ENCODE measurements around the gene RCAN2. TPM values are rescaled to one million over a fixed set of nuclear protein-coding genes. Genes with fewer than 3 reads are reported as not detected.
A peak's percentile ranks its signal among the peaks of the same experiment; 100 is the strongest.

Gene RCAN2
- total and polyA plus RNA-seq, 9 of the 15 experiments (the other 6 are each of a cell fraction or from before 2014, with no cell fraction given): 0.04 TPM; not detected in 8

GRCh38 chr6:46267515-46267914 is 223.7 kb downstream of the RCAN2 start:
- FAIRE-seq (no peak), DNase-seq (ENCODE audit: extremely low read depth in 1 of 4, low spot score in 3 of 4) (no peak), ATAC-seq (no peak)
- ChIA-PET POLR2A (no interaction called here), CTCF (ENCODE audit: low intra/inter-chr PET ratio) (no interaction called here)
- Histone ChIP-seq H3K27me3 (ENCODE audit: control insufficient read depth in 2 of 2, insufficient read depth in 2 of 2, low read length in 2 of 2) (no peaks in the 10 kb centered on the region), H3K36me3 (ENCODE audit: control insufficient read depth, insufficient read depth, low read length) (no peaks in the 10 kb centered on the region), H3K9me3 (replicated peaks; ENCODE audit: control insufficient read depth, insufficient read depth, low read depth, low read length) (no peaks in the 10 kb centered on the region), H3K9me1 (ENCODE audit: control insufficient read depth, insufficient read depth, low read length) (no peaks in the 10 kb centered on the region), H3K9ac (ENCODE audit: insufficient read depth in 1 of 2, low read depth in 2 of 2, low read length in 2 of 2) (no peak overlapping the region), H3K4me3 (no peak overlapping the region), H3K4me2 (ENCODE audit: insufficient read depth, low read length) (no peak overlapping the region), H2AFZ (ENCODE audit: low read depth, low read length) (no peak overlapping the region), H3K79me2 (ENCODE audit: control insufficient read depth, insufficient read depth, low read length) (no peaks in the 10 kb centered on the region), H3K4me1 (replicated peaks in 1 of 2; ENCODE audit: control insufficient read depth in 2 of 2, insufficient read depth in 2 of 2, low read length in 2 of 2) (no peaks in the 10 kb centered on the region), H3K27ac (ENCODE audit: extremely low read depth, low read depth, low read length) (no peak overlapping the region), H4K20me1 (replicated peaks; ENCODE audit: control insufficient read depth, insufficient read depth, low read length) (no peaks in the 10 kb centered on the region)
- 0% methylated on average over 3 of the region's 3 CpGs for WGBS (ENCODE audit: insufficient coverage, low coverage, missing lambda C conversion rate)
- TF ChIP-seq TFE3 (CRISPR knock-in tag; IDR thresholded peaks at IDR 0.05): no peak
- TF ChIP-seq NR1H2 (CRISPR knock-in tag; IDR thresholded peaks at IDR 0.05): no peak
- TF ChIP-seq ZNF197 (CRISPR knock-in tag; IDR thresholded peaks at IDR 0.05; ENCODE audit: low read depth): no peak
- no peak for TF ChIP-seq STAT5B (CRISPR knock-in tag; IDR thresholded peaks at IDR 0.05)
- no peak for TF ChIP-seq MAFF (IDR thresholded peaks at IDR 0.05; ENCODE audit: low read length)
- TF ChIP-seq CBX1 (IDR thresholded peaks at IDR 0.05; ENCODE audit: low read depth): no peak
- no peak for TF ChIP-seq U2AF2 (optimal IDR thresholded peaks at IDR 0.05; ENCODE audit: low read depth, low read length)
- 0 out of 2 replicates have a peak, but pooled peaks have one; percentile 10 for TF ChIP-seq MAFG (tag; conservative IDR thresholded peaks at IDR 0.05)
- peak; percentile 85 for TF ChIP-seq ZNF316 (IDR thresholded peaks at IDR 0.05)
- TF ChIP-seq C11orf30 (IDR thresholded peaks at IDR 0.05; ENCODE audit: low read depth): peak; percentile 74
- intact Hi-C loops (cut with micrococcal nuclease): no loop called here
- in situ Hi-C loops (cut with MboI): no loop called here
- no TSS peak for BruUV-seq (replicated peaks)

All from K562 (cell line).